GM23338 (cell line): ENCODE results near the gene ZNF174. TPM values are rescaled to one million over a fixed set of nuclear protein-coding genes. Genes with fewer than 3 reads are reported as not detected.

Experiments used
- ATAC-seq: fragments of 200-7000 bp; cut with Tn5 transposase; 3 replicates; pipeline ENCODE4 v1.9.1; 2020
- DNase-seq: peaks from one replicate; pipeline ENCODE4 v3.0.0-alpha.2; 2015; ENCODE audit warnings: low spot score
- H2AFZ ChIP-seq: fragments of 200-600 bp; sonication (generic); 2 replicates; pipeline ENCODE4 v1.8.0; 2016; ENCODE audit warnings: antibody characterized with exemption, mild to moderate bottlenecking, moderate library complexity
- H3F3A ChIP-seq: fragments of 200-600 bp; sonication (generic); replicated peaks from 2 replicates; pipeline ENCODE4 v1.8.0; 2017; ENCODE audit warnings: antibody characterized with exemption, mixed run types, low read depth
- H3K27ac ChIP-seq: fragments of 200-600 bp; sonication (generic); 2 replicates; pipeline ENCODE4 v1.6.1; 2016; ENCODE audit warnings: low read depth
- H3K27me3 ChIP-seq: fragments of 200-600 bp; sonication (generic); 2 replicates; pipeline ENCODE4 v1.8.0; 2016; ENCODE audit warnings: mild to moderate bottlenecking, mixed run types, moderate library complexity; ENCODE audit not compliant: insufficient read depth
- H3K36me3 ChIP-seq: fragments of 200-600 bp; sonication (generic); 2 replicates; pipeline ENCODE4 v1.8.0; 2016; ENCODE audit warnings: mild to moderate bottlenecking; ENCODE audit not compliant: insufficient read depth
- H3K4me1 ChIP-seq: fragments of 200-600 bp; sonication (generic); 2 replicates; pipeline ENCODE4 v1.8.0; 2016; ENCODE audit warnings: mild to moderate bottlenecking, moderate library complexity; ENCODE audit not compliant: insufficient read depth
- H3K4me2 ChIP-seq: fragments of 200-600 bp; sonication (generic); 2 replicates; pipeline ENCODE4 v1.7.1; 2017; ENCODE audit warnings: mixed run types
- H3K4me3 ChIP-seq: fragments of 200-600 bp; sonication (generic); 2 replicates; pipeline ENCODE4 v1.6.1; 2016; ENCODE audit warnings: mixed run types
- H3K79me2 ChIP-seq: fragments of 200-600 bp; sonication (generic); replicated peaks from 2 replicates; pipeline ENCODE4 v1.8.0; 2017; ENCODE audit warnings: mild to moderate bottlenecking; ENCODE audit not compliant: insufficient read depth
- H3K9me2 ChIP-seq: fragments of 200-600 bp; sonication (generic); 2 replicates; pipeline ENCODE4 v1.8.0; 2017; ENCODE audit not compliant: insufficient read depth
- H4K20me1 ChIP-seq: fragments of 200-600 bp; sonication (generic); replicated peaks from 2 replicates; pipeline ENCODE4 v1.8.0; 2017; ENCODE audit warnings: mild to moderate bottlenecking; ENCODE audit not compliant: insufficient read depth
- H3K27ac Mint-ChIP-seq: 2 replicates; pipeline ENCODE4 v1.8.0; 2020; ENCODE audit warnings: inconsistent platforms, mild to moderate bottlenecking, moderate library complexity, mixed read lengths
- H3K27me3 Mint-ChIP-seq: 3 replicates; pipeline ENCODE4 v1.8.0; 2022; ENCODE audit warnings: low read depth, mild to moderate bottlenecking, moderate library complexity, mixed read lengths, inconsistent platforms; ENCODE audit not compliant: insufficient read depth, poor library complexity
- H3K36me3 Mint-ChIP-seq: 3 replicates; pipeline ENCODE4 v1.8.0; 2021; ENCODE audit warnings: low read depth, mild to moderate bottlenecking, inconsistent platforms, moderate library complexity, mixed read lengths
- H3K4me1 Mint-ChIP-seq: 3 replicates; pipeline ENCODE4 v1.8.0; 2020; ENCODE audit warnings: mild to moderate bottlenecking, inconsistent platforms, mixed read lengths
- H3K4me3 Mint-ChIP-seq: 3 replicates; pipeline ENCODE4 v1.8.0; 2021; ENCODE audit warnings: moderate library complexity, mild to moderate bottlenecking, inconsistent platforms, mixed read lengths
- H3K9me3 Mint-ChIP-seq: 3 replicates; pipeline ENCODE4 v1.8.0; 2020; ENCODE audit warnings: moderate library complexity, mild to moderate bottlenecking, inconsistent platforms, mixed read lengths
- CTCF ChIP-seq, 2 experiments: fragments of 200-600 bp in 1 of 2; sonication (generic) in 1 of 2; conservative IDR thresholded peaks; 2 replicates each; pipeline versions ENCODE4 v1.5.1 to v1.6.1; 2016 to 2017; ENCODE audit warnings: antibody characterized with exemption in 2 of 2, low read depth in 2 of 2, mild to moderate bottlenecking in 2 of 2, moderate library complexity in 1 of 2
- EZH2phosphoT487 ChIP-seq: fragments of 200-600 bp; sonication (generic); IDR thresholded peaks from one replicate; pipeline ENCODE4 v1.8.1; 2018; ENCODE audit warnings: antibody characterized with exemption; ENCODE audit not compliant: unreplicated experiment
- JUNB ChIP-seq: IDR thresholded peaks from one replicate; pipeline ENCODE4 v1.6.1; 2016; ENCODE audit warnings: antibody characterized with exemption; ENCODE audit not compliant: unreplicated experiment
- NANOG ChIP-seq: IDR thresholded peaks from 2 replicates; pipeline ENCODE4 v1.6.1; 2016; ENCODE audit warnings: antibody characterized with exemption, borderline replicate concordance
- POLR2AphosphoS5 ChIP-seq: IDR thresholded peaks from 2 replicates; pipeline ENCODE4 v1.6.1; 2016; ENCODE audit warnings: antibody characterized with exemption, low read depth
- STAT1 ChIP-seq: IDR thresholded peaks from one replicate; pipeline ENCODE4 v1.6.1; 2016; ENCODE audit warnings: antibody characterized with exemption; ENCODE audit not compliant: unreplicated experiment
- ZNF331 ChIP-seq: fragments of 250-450 bp; sonication (Bioruptor Pico); IDR thresholded peaks from 2 replicates; pipeline ENCODE4 v1.5.0; 2020; ENCODE audit warnings: low read depth, mild to moderate bottlenecking, moderate library complexity
- ZNF462 ChIP-seq: fragments of 250-450 bp; sonication (Bioruptor Pico); IDR thresholded peaks from 2 replicates; pipeline ENCODE4 v1.5.0; 2020; ENCODE audit warnings: mild to moderate bottlenecking, moderate library complexity
- polyA plus RNA-seq: library from polyadenylated mRNA; unstranded; fragments of >200 nt; fragmentation: Nextera tagmentation; extraction: Ambion mirVana; gene quantifications from 2 replicates; pipeline ENCODE4 v1.2.1, GENCODE V29; 2016
- total RNA-seq: library from RNA; depleted of rRNA; stranded (reverse); fragments of >200 nt; shearing (Covaris generic); gene quantifications from 2 replicates; pipeline ENCODE4 v1.2.3, GENCODE V29; 2014
- TF ChIP-seq, protein P1 (sequence below): IDR thresholded peaks from one replicate; pipeline ENCODE4 v1.6.1; 2018; ENCODE audit warnings: antibody characterized with exemption; ENCODE audit not compliant: unreplicated experiment

Gene ZNF174
- total and polyA plus RNA-seq, 2 experiments from 2014 or later, result 9.0 to 13.2 TPM

DNA sequence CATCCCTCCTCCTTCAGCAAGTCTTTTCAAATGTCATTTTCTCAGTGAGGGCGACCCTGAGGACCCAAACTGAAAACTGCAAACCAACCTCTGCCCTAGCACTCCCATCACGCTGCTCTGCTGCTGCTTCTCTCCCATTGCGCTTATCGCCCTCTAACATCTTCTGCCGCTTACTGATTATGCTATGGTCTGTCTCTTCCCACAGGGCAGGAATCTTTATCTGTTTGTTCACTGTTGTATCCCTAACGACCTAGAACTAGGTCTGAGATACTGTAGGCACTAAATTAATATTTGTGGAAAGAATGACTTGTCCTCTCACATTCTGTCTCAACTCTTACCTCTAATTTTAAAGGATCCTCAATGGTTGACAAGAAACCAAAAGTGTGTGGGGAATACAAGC lies 12.7 kb upstream of the ZNF174 start:
- DNase-seq (no peak), ATAC-seq (no peak)
- H2AFZ ChIP-seq, result no peak overlapping the region
- H3K27ac ChIP-seq, result no peak overlapping the region
- Mint-ChIP-seq H3K9me3 (peaks cover 60% of the 10 kb centered on the region), H3K27ac (no peak overlapping the region), H3K36me3 (peaks cover 89% of the 10 kb centered on the region), H3K27me3 (peaks cover 5% of the 10 kb centered on the region), H3K4me3 (no peak overlapping the region; the same call in 2 of the 3 replicates), H3K4me1 (no peaks in the 10 kb centered on the region)
- no peak overlapping the region for H3K4me2 ChIP-seq
- H3K79me2 ChIP-seq, result 0 out of 2 replicates have a peak, but pooled peaks cover 12% of the 10 kb centered on the region
- H3K4me3 ChIP-seq, result no peak overlapping the region
- no peaks in the 10 kb centered on the region for H3K9me2 ChIP-seq
- H3F3A ChIP-seq, result no peaks in the 10 kb centered on the region
- no peak for TF ChIP-seq POLR2AphosphoS5
- H3K27me3 ChIP-seq, result no peaks in the 10 kb centered on the region
- H3K36me3 ChIP-seq, result peaks cover 27% of the 10 kb centered on the region
- H3K4me1 ChIP-seq, result no peaks in the 10 kb centered on the region
- no peaks in the 10 kb centered on the region; the same call in 1 of the 2 replicates for H4K20me1 ChIP-seq

- Histone ChIP-seq H3K4me2 (no peak overlapping the region), H2AFZ (no peak overlapping the region), H3K36me3 (peaks cover 16% of the 10 kb centered on the region), H3K27me3 (no peaks in the 10 kb centered on the region), H3F3A (no peaks in the 10 kb centered on the region), H3K9me2 (no peaks in the 10 kb centered on the region), H3K4me1 (no peaks in the 10 kb centered on the region), H3K79me2 (0 out of 2 replicates have a peak, but pooled peaks cover 18% of the 10 kb centered on the region), H4K20me1 (no peaks in the 10 kb centered on the region; the same call in 1 of the 2 replicates), H3K27ac (no peak overlapping the region), H3K4me3 (no peak overlapping the region)
- Mint-ChIP-seq H3K4me3 (no peak overlapping the region), H3K4me1 (no peaks in the 10 kb centered on the region), H3K27me3 (peaks cover 4% of the 10 kb centered on the region), H3K9me3 (peaks cover 45% of the 10 kb centered on the region), H3K36me3 (peaks cover 89% of the 10 kb centered on the region), H3K27ac (no peak overlapping the region)
- no peak for DNase-seq
- ATAC-seq, result no peak
- TF ChIP-seq NANOG (no peak), ZNF331 (CRISPR knock-in tag) (no peak), CTCF (conservative IDR thresholded peaks at IDR 0.05; ENCODE audit: low read depth in 2 of 2) (no peak), EZH2phosphoT487 (no peak), ZNF462 (CRISPR knock-in tag) (no peak), JUNB (no peak), STAT1 (no peak)
- TF ChIP-seq, protein P1, sequence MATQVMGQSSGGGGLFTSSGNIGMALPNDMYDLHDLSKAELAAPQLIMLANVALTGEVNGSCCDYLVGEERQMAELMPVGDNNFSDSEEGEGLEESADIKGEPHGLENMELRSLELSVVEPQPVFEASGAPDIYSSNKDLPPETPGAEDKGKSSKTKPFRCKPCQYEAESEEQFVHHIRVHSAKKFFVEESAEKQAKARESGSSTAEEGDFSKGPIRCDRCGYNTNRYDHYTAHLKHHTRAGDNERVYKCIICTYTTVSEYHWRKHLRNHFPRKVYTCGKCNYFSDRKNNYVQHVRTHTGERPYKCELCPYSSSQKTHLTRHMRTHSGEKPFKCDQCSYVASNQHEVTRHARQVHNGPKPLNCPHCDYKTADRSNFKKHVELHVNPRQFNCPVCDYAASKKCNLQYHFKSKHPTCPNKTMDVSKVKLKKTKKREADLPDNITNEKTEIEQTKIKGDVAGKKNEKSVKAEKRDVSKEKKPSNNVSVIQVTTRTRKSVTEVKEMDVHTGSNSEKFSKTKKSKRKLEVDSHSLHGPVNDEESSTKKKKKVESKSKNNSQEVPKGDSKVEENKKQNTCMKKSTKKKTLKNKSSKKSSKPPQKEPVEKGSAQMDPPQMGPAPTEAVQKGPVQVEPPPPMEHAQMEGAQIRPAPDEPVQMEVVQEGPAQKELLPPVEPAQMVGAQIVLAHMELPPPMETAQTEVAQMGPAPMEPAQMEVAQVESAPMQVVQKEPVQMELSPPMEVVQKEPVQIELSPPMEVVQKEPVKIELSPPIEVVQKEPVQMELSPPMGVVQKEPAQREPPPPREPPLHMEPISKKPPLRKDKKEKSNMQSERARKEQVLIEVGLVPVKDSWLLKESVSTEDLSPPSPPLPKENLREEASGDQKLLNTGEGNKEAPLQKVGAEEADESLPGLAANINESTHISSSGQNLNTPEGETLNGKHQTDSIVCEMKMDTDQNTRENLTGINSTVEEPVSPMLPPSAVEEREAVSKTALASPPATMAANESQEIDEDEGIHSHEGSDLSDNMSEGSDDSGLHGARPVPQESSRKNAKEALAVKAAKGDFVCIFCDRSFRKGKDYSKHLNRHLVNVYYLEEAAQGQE, result no peak
Measured at GRCh38 chr16:3389663-3390338, 11.2 kb upstream of the ZNF174 start.
